Measurements from ENCODE around the gene DAPK1. TPM values are rescaled to one million over a fixed set of nuclear protein-coding genes. Genes with fewer than 3 reads are reported as not detected.

DAPK1 gene
- total and polyA plus RNA-seq, 3 donors from 2014 or later: 35.1 to 74.6 (median 71.0) TPM

- intact Hi-C loops (cut with DNase I; ENCODE audit: low total_unique reads): no loop called here
- H3K4me1 ChIP-seq: peaks cover 13% of the 10 kb centered on the region
- DNase-seq: no peak
Observed at GRCh38 chr9:87502391-87503221, 4.9 kb downstream of the DAPK1 start.

GRCh38 chr9:87503430-87503829 lies 5.8 kb downstream of the DAPK1 start:
- H3K36me3 ChIP-seq (ENCODE audit: low read depth, missing control alignments): no peaks in the 10 kb centered on the region
- peaks cover 13% of the 10 kb centered on the region for H3K4me1 ChIP-seq
- no peaks in the 10 kb centered on the region for H3K9me3 ChIP-seq
- WGBS, 2 donors: 93 to 97% methylated on average over 2 of the region's 2 CpGs
- no peak overlapping the region for H3K4me3 ChIP-seq
- intact Hi-C loops (cut with DNase I; ENCODE audit: low total_unique reads): no loop called here
- no peak for TF ChIP-seq CTCF (IDR thresholded peaks at IDR 0.05)
- no peak for TF ChIP-seq POLR2A (IDR thresholded peaks at IDR 0.05)
- DNase-seq: no peak
- H3K27me3 ChIP-seq: no peaks in the 10 kb centered on the region
- no peak overlapping the region for H3K27ac ChIP-seq

More at GRCh38 chr9:87502391-87503221, 4.9 kb downstream of the DAPK1 start:
- no peaks in the 10 kb centered on the region for H3K9me3 ChIP-seq
- no peak for TF ChIP-seq POLR2A (IDR thresholded peaks at IDR 0.05)
- no peak for TF ChIP-seq CTCF (IDR thresholded peaks at IDR 0.05)
- no peaks in the 10 kb centered on the region for H3K36me3 ChIP-seq (ENCODE audit: low read depth, missing control alignments)
- no peak overlapping the region for H3K4me3 ChIP-seq
- H3K27ac ChIP-seq: no peak overlapping the region
- H3K27me3 ChIP-seq: no peaks in the 10 kb centered on the region
- WGBS, 2 donors: 54 to 74% methylated on average over 7 of the region's 7 CpGs

GRCh38 chr9:87503927-87504326 lies 6.3 kb downstream of the DAPK1 start:
- Histone ChIP-seq H3K27me3 (no peaks in the 10 kb centered on the region), H3K27ac (no peak overlapping the region), H3K9me3 (no peaks in the 10 kb centered on the region), H3K4me3 (no peak overlapping the region), H3K4me1 (peaks cover 13% of the 10 kb centered on the region), H3K36me3 (ENCODE audit: low read depth, missing control alignments) (no peaks in the 10 kb centered on the region)
- intact Hi-C loops (cut with DNase I; ENCODE audit: low total_unique reads): no loop called here
- 81 to 87% methylated on average over 5 of the region's 5 CpGs for WGBS, 2 donors
- no peak for TF ChIP-seq POLR2A (IDR thresholded peaks at IDR 0.05)
- no peak for TF ChIP-seq CTCF (IDR thresholded peaks at IDR 0.05)
- DNase-seq: no peak

GRCh38 chr9:87504938-87505337 lies 7.3 kb downstream of the DAPK1 start:
- intact Hi-C loops (cut with DNase I; ENCODE audit: low total_unique reads): no loop called here
- TF ChIP-seq CTCF (IDR thresholded peaks at IDR 0.05) (no peak), POLR2A (IDR thresholded peaks at IDR 0.05) (no peak)
- H3K27ac ChIP-seq: no peak overlapping the region
- H3K4me1 ChIP-seq: peaks cover 13% of the 10 kb centered on the region
- no peak overlapping the region for H3K4me3 ChIP-seq
- H3K27me3 ChIP-seq: no peaks in the 10 kb centered on the region
- DNase-seq: no peak
- H3K36me3 ChIP-seq (ENCODE audit: low read depth, missing control alignments): no peaks in the 10 kb centered on the region
- no peaks in the 10 kb centered on the region for H3K9me3 ChIP-seq

All from testis (tissue), 3 donors.